Heart left ventricle (tissue), 16 donors: Measurements from ENCODE around the gene WWOX. TPM values are rescaled to one million over a fixed set of nuclear protein-coding genes. Genes with fewer than 3 reads are reported as not detected.

Source experiments
- ATAC-seq, 4 donors: fragments of 200-7000 bp; cut with Tn5 transposase; one replicate each; pipeline ENCODE4 v1.9.1; 2020 to 2022; ENCODE audit warnings: moderate library complexity in 4 of 4, mild to moderate bottlenecking in 3 of 4, moderate number of reproducible peaks in 1 of 4
- DNase-seq, 5 donors: peaks; one replicate each; pipeline ENCODE4 v3.0.0-alpha.2; 2020
- H3K27ac ChIP-seq, 12 donors: fragments of 200-600 bp; sonication (generic) in 4 of 12; one replicate each; pipeline versions ENCODE4 v1.5.0 to v1.8.0; 2016 to 2022; ENCODE audit warnings: mild to moderate bottlenecking in 2 of 12
- H3K27me3 ChIP-seq, 9 donors: fragments of 200-600 bp; sonication (generic) in 2 of 9; one replicate each; pipeline versions ENCODE4 v1.5.1 to v1.8.0; 2016 to 2022; ENCODE audit warnings: mild to moderate bottlenecking in 3 of 9
- H3K36me3 ChIP-seq, 9 donors: fragments of 200-600 bp; sonication (generic) in 2 of 9; one replicate each; pipeline versions ENCODE4 v1.5.0 to v1.8.0; 2018 to 2022; ENCODE audit warnings: mild to moderate bottlenecking in 2 of 9
- H3K4me1 ChIP-seq, 12 donors: fragments of 200-600 bp; sonication (generic) in 4 of 12; one replicate each; pipeline versions ENCODE4 v1.5.0 to v1.8.0; 2016 to 2022; ENCODE audit warnings: mild to moderate bottlenecking in 3 of 12
- H3K4me3 ChIP-seq, 12 donors: fragments of 200-600 bp; sonication (generic) in 4 of 12; one replicate each; pipeline versions ENCODE4 v1.5.0 to v1.8.0; 2017 to 2022; ENCODE audit warnings: mild to moderate bottlenecking in 9 of 12, moderate library complexity in 4 of 12
- H3K9me3 ChIP-seq, 12 donors: fragments of 200-600 bp; sonication (generic) in 4 of 12; one replicate each; pipeline versions ENCODE4 v1.5.0 to v1.8.0; 2016 to 2022; ENCODE audit warnings: mild to moderate bottlenecking in 1 of 12
- POLR2A ChIP-seq, 2 donors: fragments of 450-650 bp; IDR thresholded peaks; one replicate each; pipeline ENCODE4 v1.6.1; 2017; ENCODE audit warnings: antibody characterized with exemption in 2 of 2, mild to moderate bottlenecking in 2 of 2, moderate library complexity in 2 of 2
- WGBS, 4 donors: extraction: QIAGEN DNeasy Blood & Tissue Kit in 2 of 4; methylation state at CpG; one replicate each; pipeline versions ENCODE4 v1.1.5 to v1.1.7; 2013 to 2018; 5-methylcytosine and 5-hydroxymethylcytosine counted together
- intact Hi-C, 10 donors: fragments of 100-400 bp; cut with DNase I; formaldehyde crosslinking; loops; one replicate each; pipeline versions ENCODE4 v1.11.1 to v1.14.2; 2022
- polyA plus RNA-seq, 2 donors: library from polyadenylated mRNA; stranded (reverse); fragments of 200-250 nt; gene quantifications; one replicate each; pipeline ENCODE4 v1.2.3, GENCODE V29; 2013
- total RNA-seq, 9 donors: library from RNA; depleted of rRNA in 2 of 9; stranded (reverse); fragments of >200 nt in 2 of 9; fragmentation: NEBNext Ultra II Directional in 3 of 9; extraction: Animal tissue kit (Norgen Biotek cat#: 25700) in 3 of 9; gene quantifications; one replicate each; pipeline versions ENCODE4 v1.1.0 to v1.2.4, GENCODE V29; 2016 to 2023
- TF ChIP-seq, protein P1 (sequence below), 12 donors: fragments of 200-600 bp; sonication (generic) in 4 of 12; IDR thresholded peaks; one replicate each; pipeline versions ENCODE4 v1.5.0 to v1.8.0; 2018 to 2022; ENCODE audit warnings: antibody characterized with exemption in 12 of 12, mild to moderate bottlenecking in 5 of 12
- donor health status: ischemic (EF 13 %, LVEDD 7.1; RV severe dilation, severe dysfunction).
- donor health status: healthy with polysubstance abuse.
- donor health status: DM: no; HTN: yes; CAD: no.
- donor health status: DM: no; HTN: no; CAD: no.
- donor health status: ischemic (EF 25% LVEDD 6.9; RV normal size, moderate dysfunction).
- donor health status: ischemic (EF 25% LVEDD 5.7; RV mildly dilated, moderate dysfunction).
- donor health status: healthy.
- donor health status: DM: yes; HTN: yes; CAD: no.
- donor health status: ischemic (EF 35%, LVEDD 5.7; RV mildly dilated, moderate dysfunction).
- donor health status: nonischemic (EF 11% LVEDD 7.7; RV severe dilation, severe dysfunction).
- donor health status: DM: yes; HTN: yes; CAD: no.
- donor health status: PGD.
- donor health status: ischemic (EF 29% LVEDD 5.4; RV normal size, mild dysfunction).
- donor health status: nonischemic (EF 23%, LVEDD 6.1; RV moderate dilation, normal function).

Gene WWOX
- total and polyA plus RNA-seq, 11 donors, result 4.3 to 18.3 (median 9.1) TPM

DNA sequence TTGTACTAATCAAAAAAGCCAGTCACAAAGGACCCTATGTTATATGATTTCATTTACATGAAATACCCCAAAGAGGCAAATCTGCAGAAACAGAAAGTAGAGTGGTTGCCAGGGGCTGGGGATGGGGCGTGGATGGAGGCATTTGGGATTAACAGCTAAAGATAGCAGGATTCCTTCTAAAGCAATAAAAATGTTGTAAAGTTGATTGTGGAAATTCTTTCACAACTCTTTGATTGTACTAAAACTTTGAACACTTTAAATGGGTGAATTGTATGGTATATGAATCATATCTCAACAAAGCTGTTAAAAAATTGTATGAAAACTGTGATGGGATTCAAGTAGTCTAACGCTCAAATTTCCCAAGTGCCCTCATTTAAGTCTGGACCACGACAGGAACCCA lies 870.3 kb downstream of the WWOX start:
- Histone ChIP-seq H3K36me3 (no peaks in the 10 kb centered on the region), H3K27me3 (peaks cover 0 to 4% (median 0%) of the 10 kb centered on the region in 9 donors), H3K27ac (no peak overlapping the region), H3K4me3 (no peak overlapping the region), H3K4me1 (no peaks in the 10 kb centered on the region), H3K9me3 (peaks cover 0 to 1% (median 0%) of the 10 kb centered on the region in 12 donors)
- 55 to 73% (median 59%) methylated on average over 3 of the region's 3 CpGs for WGBS, 4 donors
- ATAC-seq (no peak), DNase-seq (no peak)
- intact Hi-C loops, result no loop called here
- TF ChIP-seq POLR2A (IDR thresholded peaks at IDR 0.05), result no peak
- TF ChIP-seq, protein P1, sequence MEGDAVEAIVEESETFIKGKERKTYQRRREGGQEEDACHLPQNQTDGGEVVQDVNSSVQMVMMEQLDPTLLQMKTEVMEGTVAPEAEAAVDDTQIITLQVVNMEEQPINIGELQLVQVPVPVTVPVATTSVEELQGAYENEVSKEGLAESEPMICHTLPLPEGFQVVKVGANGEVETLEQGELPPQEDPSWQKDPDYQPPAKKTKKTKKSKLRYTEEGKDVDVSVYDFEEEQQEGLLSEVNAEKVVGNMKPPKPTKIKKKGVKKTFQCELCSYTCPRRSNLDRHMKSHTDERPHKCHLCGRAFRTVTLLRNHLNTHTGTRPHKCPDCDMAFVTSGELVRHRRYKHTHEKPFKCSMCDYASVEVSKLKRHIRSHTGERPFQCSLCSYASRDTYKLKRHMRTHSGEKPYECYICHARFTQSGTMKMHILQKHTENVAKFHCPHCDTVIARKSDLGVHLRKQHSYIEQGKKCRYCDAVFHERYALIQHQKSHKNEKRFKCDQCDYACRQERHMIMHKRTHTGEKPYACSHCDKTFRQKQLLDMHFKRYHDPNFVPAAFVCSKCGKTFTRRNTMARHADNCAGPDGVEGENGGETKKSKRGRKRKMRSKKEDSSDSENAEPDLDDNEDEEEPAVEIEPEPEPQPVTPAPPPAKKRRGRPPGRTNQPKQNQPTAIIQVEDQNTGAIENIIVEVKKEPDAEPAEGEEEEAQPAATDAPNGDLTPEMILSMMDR (IDR thresholded peaks at IDR 0.05), result no peak

DNA sequence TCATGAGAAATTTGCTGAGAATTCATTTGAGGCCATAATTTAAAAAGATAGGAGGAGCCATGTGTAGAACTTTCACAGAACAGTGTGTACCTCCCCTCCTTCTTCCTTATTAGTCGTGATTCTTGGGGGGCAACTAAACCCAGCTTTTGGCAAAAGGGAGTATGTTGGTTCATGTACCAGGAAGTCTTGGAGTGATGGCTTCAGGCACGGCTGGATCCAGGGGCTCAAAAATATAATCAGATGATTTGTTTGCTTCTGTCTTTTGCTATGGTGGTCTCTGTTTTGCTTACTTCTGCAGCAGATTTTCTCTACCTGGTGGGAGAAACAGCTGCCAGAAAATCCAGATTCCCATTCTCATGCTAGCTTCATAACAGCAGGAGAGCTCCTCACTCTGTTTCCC lies 871.2 kb downstream of the WWOX start:
- no peak for ATAC-seq
- 66 to 92% (median 91%) methylated on average over 2 of the region's 2 CpGs for WGBS, 4 donors

DNA sequence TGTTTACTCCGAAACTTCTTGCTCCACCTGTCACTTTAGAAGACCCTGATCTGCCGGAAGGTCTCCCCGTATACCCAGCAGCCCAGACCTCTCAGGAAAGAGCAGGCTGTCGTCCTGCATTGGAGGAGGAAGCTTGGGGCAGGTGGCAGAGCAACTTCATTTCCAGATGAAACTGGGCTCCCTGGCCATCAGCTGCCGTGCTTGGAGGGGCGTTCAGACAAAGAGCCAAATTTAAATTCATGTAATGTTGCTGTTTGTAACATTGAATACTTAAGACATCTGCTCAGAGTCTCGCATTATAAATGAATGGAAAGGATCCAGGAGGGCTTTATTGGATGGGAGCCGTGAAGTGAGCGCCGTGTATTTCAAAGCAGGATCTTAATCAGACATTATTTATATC lies 872.6 kb downstream of the WWOX start:
- Histone ChIP-seq H3K27me3 (peaks cover 0 to 4% (median 0%) of the 10 kb centered on the region in 9 donors), H3K27ac (no peak overlapping the region), H3K9me3 (no peaks in the 10 kb centered on the region), H3K4me3 (no peak overlapping the region), H3K4me1 (no peaks in the 10 kb centered on the region), H3K36me3 (no peaks in the 10 kb centered on the region)
- no peak for ATAC-seq
- no peak for DNase-seq
- intact Hi-C loops, result no loop called here
- TF ChIP-seq, protein P1 (IDR thresholded peaks at IDR 0.05), result no peak
- no peak for TF ChIP-seq POLR2A (IDR thresholded peaks at IDR 0.05)
- WGBS, 4 donors, result 70 to 84% (median 80%) methylated on average over 10 of the region's 10 CpGs

More for the DNA sequence above, 871.2 kb downstream of the WWOX start:
- DNase-seq, result no peak
- Histone ChIP-seq H3K27me3 (peaks cover 0 to 4% (median 0%) of the 10 kb centered on the region in 9 donors), H3K9me3 (no peaks in the 10 kb centered on the region), H3K27ac (no peak overlapping the region), H3K36me3 (no peaks in the 10 kb centered on the region), H3K4me1 (no peaks in the 10 kb centered on the region), H3K4me3 (no peak overlapping the region)
- TF ChIP-seq, protein P1 (IDR thresholded peaks at IDR 0.05), result no peak
- no peak for TF ChIP-seq POLR2A (IDR thresholded peaks at IDR 0.05)
- intact Hi-C loops, result no loop called here

DNA sequence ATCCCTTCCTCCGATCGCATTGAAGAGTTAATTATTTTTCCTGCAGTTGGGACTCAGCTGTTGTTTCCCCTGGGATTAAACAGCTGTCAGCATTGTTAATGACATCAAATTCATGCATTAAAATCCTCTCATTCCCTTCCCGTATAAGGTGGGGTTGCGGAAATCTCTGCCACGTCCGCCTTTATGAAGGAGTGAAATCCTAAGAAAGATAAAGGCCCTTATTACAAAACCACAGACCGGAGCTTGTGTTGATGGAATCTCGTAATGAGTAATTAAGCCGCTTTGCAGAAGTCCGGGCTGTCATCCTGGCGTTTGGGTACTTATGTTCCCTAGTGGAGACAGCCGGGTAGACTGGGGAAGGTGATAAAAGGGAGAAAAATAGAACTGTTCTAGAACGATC lies 873.5 kb downstream of the WWOX start:
- TF ChIP-seq POLR2A (IDR thresholded peaks at IDR 0.05), result no peak
- TF ChIP-seq, protein P1 (IDR thresholded peaks at IDR 0.05), result no peak
- H3K4me1 ChIP-seq, result no peaks in the 10 kb centered on the region
- 64 to 77% (median 70%) methylated on average over 13 of the region's 13 CpGs for WGBS, 4 donors
- DNase-seq (no peak), ATAC-seq (no peak)
- no peaks in the 10 kb centered on the region for H3K9me3 ChIP-seq
- H3K27ac ChIP-seq, result no peak overlapping the region
- peak overlapping the region in 2 of 12 donors; percentile 10 to 28 for H3K4me3 ChIP-seq
- intact Hi-C loops, result no loop called here
- H3K36me3 ChIP-seq, result no peaks in the 10 kb centered on the region
- peaks cover 0 to 4% (median 0%) of the 10 kb centered on the region in 9 donors for H3K27me3 ChIP-seq
